ENCODE data around the gene TMEM263.
A peak's percentile ranks its signal among the peaks of the same experiment; 100 is the strongest.
"Not testable (repeated sequence)": the region's sequence is repeated elsewhere in the genome, so short reads cannot be mapped to it uniquely, and the experiment has no call there.

Gene TMEM263

GRCh38 chr12:106986625-106987389 is 31.1 kb downstream of the TMEM263 start, which contains the start of gene MTERF2:
MTERF2 (minus strand) TSS chr12:106987146; CDS start chr12:106978714, 8,432 bp downstream.
- peak; percentile 97 for DNase-seq (ENCODE audit: low read depth)

GRCh38 chr12:106987846-106988245 is 32.1 kb downstream of the TMEM263 start:
- DNase-seq (ENCODE audit: low read depth), result no peak

- no peak for DNase-seq (ENCODE audit: low read depth)
Observed at GRCh38 chr12:106994579-106995220, 39.0 kb downstream of the TMEM263 start.

GRCh38 chr12:106996102-106996501 is 40.4 kb downstream of the TMEM263 start:
- DNase-seq (ENCODE audit: low read depth), result not testable (repeated sequence)

GRCh38 chr12:106997916-106998315 is 42.2 kb downstream of the TMEM263 start:
- no peak for DNase-seq (ENCODE audit: low read depth)

- no peak for DNase-seq (ENCODE audit: low read depth)
Observed at GRCh38 chr12:106999446-106999845, 43.7 kb downstream of the TMEM263 start.

- DNase-seq (ENCODE audit: low read depth), result not testable (repeated sequence)
Observed at GRCh38 chr12:107002665-107003064, 47.0 kb downstream of the TMEM263 start.

GRCh38 chr12:107007411-107007810 is 51.7 kb downstream of the TMEM263 start:
- no peak for DNase-seq (ENCODE audit: low read depth)

- no peak for DNase-seq (ENCODE audit: low read depth)
Observed at GRCh38 chr12:107011519-107011918, 55.8 kb downstream of the TMEM263 start.

- DNase-seq (ENCODE audit: low read depth), result no peak
Observed at GRCh38 chr12:107012736-107013425, 57.2 kb downstream of the TMEM263 start.

- DNase-seq (ENCODE audit: low read depth), result no peak
Observed at GRCh38 chr12:107014055-107014454, 58.3 kb downstream of the TMEM263 start.

GRCh38 chr12:107017042-107017441 is 61.3 kb downstream of the TMEM263 start:
- no peak for DNase-seq (ENCODE audit: low read depth)

GRCh38 chr12:107019546-107019945 is 63.8 kb downstream of the TMEM263 start:
- DNase-seq (ENCODE audit: low read depth), result no peak

All from ELR (cell line).